ENCODE results near the gene TMEM143.

Gene TMEM143

GRCh38 chr19:48338253-48338755 lies 25.4 kb downstream of the TMEM143 start:
- Histone ChIP-seq H3K4me3 (replicated peaks; ENCODE audit: low read depth, low read length) (no peak overlapping the region), H3K27me3 (replicated peaks; ENCODE audit: control insufficient read depth, insufficient read depth, low read length) (no peaks in the 10 kb centered on the region), H3K36me3 (ENCODE audit: control insufficient read depth, insufficient read depth, low read length) (no peaks in the 10 kb centered on the region)
- no peak for DNase-seq (ENCODE audit: extremely low read depth, insufficient read length)
- TF ChIP-seq CTCF (IDR thresholded peaks at IDR 0.05; ENCODE audit: insufficient read depth, low read length, poor library complexity, severe bottlenecking) = no peak

GRCh38 chr19:48333467-48334384 lies 30.0 kb downstream of the TMEM143 start:
- H3K36me3 ChIP-seq (ENCODE audit: control insufficient read depth, insufficient read depth, low read length) = no peaks in the 10 kb centered on the region
- DNase-seq (ENCODE audit: extremely low read depth, insufficient read length) = peak; percentile 95
- TF ChIP-seq CTCF (IDR thresholded peaks at IDR 0.05; ENCODE audit: insufficient read depth, low read length, poor library complexity, severe bottlenecking) = peak; percentile 98
- peak overlapping the region; percentile 73 for H3K4me3 ChIP-seq (replicated peaks; ENCODE audit: low read depth, low read length)
- no peaks in the 10 kb centered on the region for H3K27me3 ChIP-seq (replicated peaks; ENCODE audit: control insufficient read depth, insufficient read depth, low read length)

- peak; percentile 90 for DNase-seq (ENCODE audit: extremely low read depth, insufficient read length)
- H3K4me3 ChIP-seq (replicated peaks; ENCODE audit: low read depth, low read length) = peak overlapping the region; percentile 73
- H3K27me3 ChIP-seq (replicated peaks; ENCODE audit: control insufficient read depth, insufficient read depth, low read length) = no peaks in the 10 kb centered on the region
- no peak for TF ChIP-seq CTCF (IDR thresholded peaks at IDR 0.05; ENCODE audit: insufficient read depth, low read length, poor library complexity, severe bottlenecking)
- no peaks in the 10 kb centered on the region for H3K36me3 ChIP-seq (ENCODE audit: control insufficient read depth, insufficient read depth, low read length)
These were observed 30.9 kb downstream of the TMEM143 start for GRCh38 chr19:48332662-48333466.

GRCh38 chr19:48332351-48332661 lies 31.4 kb downstream of the TMEM143 start:
- DNase-seq (ENCODE audit: extremely low read depth, insufficient read length) = no peak
- no peak for TF ChIP-seq CTCF (IDR thresholded peaks at IDR 0.05; ENCODE audit: insufficient read depth, low read length, poor library complexity, severe bottlenecking)
- Histone ChIP-seq H3K36me3 (ENCODE audit: control insufficient read depth, insufficient read depth, low read length) (no peaks in the 10 kb centered on the region), H3K4me3 (replicated peaks; ENCODE audit: low read depth, low read length) (peak overlapping the region; percentile 47), H3K27me3 (replicated peaks; ENCODE audit: control insufficient read depth, insufficient read depth, low read length) (no peaks in the 10 kb centered on the region)

- peak; percentile 91 for DNase-seq (ENCODE audit: extremely low read depth, insufficient read length)
- Histone ChIP-seq H3K36me3 (ENCODE audit: control insufficient read depth, insufficient read depth, low read length) (no peaks in the 10 kb centered on the region), H3K4me3 (replicated peaks; ENCODE audit: low read depth, low read length) (peak overlapping the region; percentile 60), H3K27me3 (replicated peaks; ENCODE audit: control insufficient read depth, insufficient read depth, low read length) (no peaks in the 10 kb centered on the region)
- TF ChIP-seq CTCF (IDR thresholded peaks at IDR 0.05; ENCODE audit: insufficient read depth, low read length, poor library complexity, severe bottlenecking) = peak; percentile 9
These were observed 33.6 kb downstream of the TMEM143 start for GRCh38 chr19:48330012-48330681.

Measured in GM06990 (cell line).